GM23338 (cell line): ENCODE results near the gene CADPS2.

ENCODE experiments used
- CREB1 ChIP-seq: fragments of 250-450 bp; sonication (Bioruptor Pico); IDR thresholded peaks from 2 replicates; pipeline ENCODE4 v1.5.0; 2020; ENCODE audit warnings: low read depth, mild to moderate bottlenecking, moderate library complexity
- CTCF ChIP-seq, 2 experiments: fragments of 200-600 bp in 1 of 2; sonication (generic) in 1 of 2; conservative IDR thresholded peaks; 2 replicates each; pipeline versions ENCODE4 v1.5.1 to v1.6.1; 2016 to 2017; ENCODE audit warnings: antibody characterized with exemption in 2 of 2, low read depth in 2 of 2, mild to moderate bottlenecking in 2 of 2, moderate library complexity in 1 of 2
- EZH2 ChIP-seq: fragments of 200-600 bp; sonication (generic); IDR thresholded peaks from one replicate; pipeline ENCODE4 v1.8.0; 2017; ENCODE audit warnings: antibody characterized with exemption, mild to moderate bottlenecking, low read depth; ENCODE audit not compliant: unreplicated experiment
- EZH2phosphoT487 ChIP-seq: fragments of 200-600 bp; sonication (generic); IDR thresholded peaks from one replicate; pipeline ENCODE4 v1.8.1; 2018; ENCODE audit warnings: antibody characterized with exemption; ENCODE audit not compliant: unreplicated experiment
- JUNB ChIP-seq: IDR thresholded peaks from one replicate; pipeline ENCODE4 v1.6.1; 2016; ENCODE audit warnings: antibody characterized with exemption; ENCODE audit not compliant: unreplicated experiment
- NANOG ChIP-seq: IDR thresholded peaks from 2 replicates; pipeline ENCODE4 v1.6.1; 2016; ENCODE audit warnings: antibody characterized with exemption, borderline replicate concordance
- POLR2AphosphoS5 ChIP-seq: IDR thresholded peaks from 2 replicates; pipeline ENCODE4 v1.6.1; 2016; ENCODE audit warnings: antibody characterized with exemption, low read depth
- REST ChIP-seq: IDR thresholded peaks from one replicate; pipeline ENCODE4 v1.6.1; 2018; ENCODE audit warnings: antibody characterized with exemption; ENCODE audit not compliant: unreplicated experiment
- ZNF114 ChIP-seq: fragments of 250-450 bp; sonication (Bioruptor Pico); IDR thresholded peaks from 2 replicates; pipeline ENCODE4 v1.5.0; 2020; ENCODE audit warnings: mild to moderate bottlenecking, moderate library complexity
- ZNF331 ChIP-seq: fragments of 250-450 bp; sonication (Bioruptor Pico); IDR thresholded peaks from 2 replicates; pipeline ENCODE4 v1.5.0; 2020; ENCODE audit warnings: low read depth, mild to moderate bottlenecking, moderate library complexity
- TF ChIP-seq, protein P1 (sequence below): IDR thresholded peaks from 2 replicates; pipeline ENCODE4 v1.6.1; 2016; ENCODE audit warnings: antibody characterized with exemption

GRCh38 chr7:122803323-122803722, 82.9 kb downstream of the CADPS2 start:
- TF ChIP-seq CTCF (conservative IDR thresholded peaks at IDR 0.05; ENCODE audit: low read depth in 2 of 2) (peak; percentile 78 to 83), REST (no peak), CREB1 (CRISPR knock-in tag) (no peak), ZNF114 (CRISPR knock-in tag) (no peak), EZH2 (no peak), JUNB (no peak), POLR2AphosphoS5 (no peak), EZH2phosphoT487 (no peak), ZNF331 (CRISPR knock-in tag) (no peak), NANOG (no peak)
- TF ChIP-seq, protein P1, sequence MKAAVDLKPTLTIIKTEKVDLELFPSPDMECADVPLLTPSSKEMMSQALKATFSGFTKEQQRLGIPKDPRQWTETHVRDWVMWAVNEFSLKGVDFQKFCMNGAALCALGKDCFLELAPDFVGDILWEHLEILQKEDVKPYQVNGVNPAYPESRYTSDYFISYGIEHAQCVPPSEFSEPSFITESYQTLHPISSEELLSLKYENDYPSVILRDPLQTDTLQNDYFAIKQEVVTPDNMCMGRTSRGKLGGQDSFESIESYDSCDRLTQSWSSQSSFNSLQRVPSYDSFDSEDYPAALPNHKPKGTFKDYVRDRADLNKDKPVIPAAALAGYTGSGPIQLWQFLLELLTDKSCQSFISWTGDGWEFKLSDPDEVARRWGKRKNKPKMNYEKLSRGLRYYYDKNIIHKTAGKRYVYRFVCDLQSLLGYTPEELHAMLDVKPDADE = no peak
